LNCAP (cell line): ENCODE data around the gene TXNDC9.

Source experiments
- CTCF ChIP-seq: fragments of 450-650 bp; IDR thresholded peaks from 2 replicates; pipeline ENCODE4 v1.5.1; 2017; ENCODE audit warnings: mild to moderate bottlenecking

The TXNDC9 gene

GRCh38 chr2:99365661-99366060 is 29.5 kb upstream of the TXNDC9 start:
- TF ChIP-seq CTCF = no peak

- TF ChIP-seq CTCF = no peak
These were observed 20.7 kb upstream of the TXNDC9 start for GRCh38 chr2:99356853-99357252.

- no peak for TF ChIP-seq CTCF
These were observed 17.9 kb upstream of the TXNDC9 start for GRCh38 chr2:99354070-99354469.

- no peak for TF ChIP-seq CTCF
These were observed 14.1 kb upstream of the TXNDC9 start for GRCh38 chr2:99350194-99350593.

- no peak for TF ChIP-seq CTCF
These were observed 12.0 kb upstream of the TXNDC9 start for GRCh38 chr2:99348173-99348572.

GRCh38 chr2:99346218-99346617 is 10.1 kb upstream of the TXNDC9 start:
- TF ChIP-seq CTCF = no peak

GRCh38 chr2:99342536-99342935 is 6.4 kb upstream of the TXNDC9 start:
- no peak for TF ChIP-seq CTCF

GRCh38 chr2:99340669-99341236 is 4.6 kb upstream of the TXNDC9 start:
- TF ChIP-seq CTCF = no peak
